HepG2 (cell line): ENCODE measurements around the gene CASKIN1. TPM values are rescaled to one million over a fixed set of nuclear protein-coding genes. Genes with fewer than 3 reads are reported as not detected.

Source experiments
- FOXP1 ChIP-seq, 2 experiments: fragments of 450-650 bp in 1 of 2; IDR thresholded peaks; 2 replicates each; pipeline ENCODE4 v1.6.1; 2017 to 2018; ENCODE audit warnings: antibody characterized with exemption in 1 of 2
- NR2F2 ChIP-seq: IDR thresholded peaks from 2 replicates; pipeline ENCODE4 v1.6.1; 2012; ENCODE audit warnings: low read depth, inconsistent platforms, borderline replicate concordance
- POLR2AphosphoS5 ChIP-seq: IDR thresholded peaks from 2 replicates; pipeline ENCODE4 v1.6.1; 2012; ENCODE audit warnings: low read depth, low read length
- YEATS2 ChIP-seq: sonication (generic); formaldehyde crosslinking; IDR thresholded peaks from 2 replicates; pipeline ENCODE4 v1.4.0; 2020; ENCODE audit warnings: missing genetic modification reagents, borderline replicate concordance
- ZC3H4 ChIP-seq: sonication (generic); formaldehyde crosslinking; IDR thresholded peaks from 2 replicates; pipeline ENCODE4 v1.4.0; 2020; ENCODE audit warnings: missing genetic modification reagents, borderline replicate concordance
- ZNF292 ChIP-seq: sonication (generic); formaldehyde crosslinking; IDR thresholded peaks from 2 replicates; pipeline ENCODE4 v1.8.1; 2022; ENCODE audit warnings: mild to moderate bottlenecking, low read depth, missing genetic modification reagents, borderline replicate concordance
- ZNF337 ChIP-seq: sonication (generic); formaldehyde crosslinking; IDR thresholded peaks from 2 replicates; pipeline ENCODE4 v1.5.1; 2020; ENCODE audit warnings: missing genetic modification reagents, low read depth, mild to moderate bottlenecking, borderline replicate concordance
- ZNF496 ChIP-seq: sonication (generic); formaldehyde crosslinking; IDR thresholded peaks from 2 replicates; pipeline ENCODE4 v1.8.1; 2023; ENCODE audit warnings: mild to moderate bottlenecking, moderate library complexity, missing genetic modification reagents; ENCODE audit not compliant: insufficient replicate concordance
- ZNF839 ChIP-seq: sonication (generic); formaldehyde crosslinking; IDR thresholded peaks from 2 replicates; pipeline ENCODE4 v1.4.0; 2020; ENCODE audit warnings: missing genetic modification reagents, mild to moderate bottlenecking, borderline replicate concordance
- polyA plus RNA-seq, 8 experiments: library from polyadenylated mRNA; depleted of rRNA in 3 of 8; stranded (reverse) in 7 of 8; unstranded in 1 of 8; fragments of >200 nt; fragmentation: Illumina TruSeq in 4 of 8; extraction: Trizol in 4 of 8; gene quantifications; 2 replicates each; pipeline versions ENCODE4 v1.2.1 to v1.2.3, GENCODE V29; 2011 to 2016; ENCODE audit warnings: low read depth in 4 of 8, missing spikeins in 1 of 8, mixed read lengths in 1 of 8; ENCODE audit not compliant: insufficient read depth in 1 of 8
- total RNA-seq, 5 experiments: library from RNA; depleted of rRNA; stranded (reverse); fragments of >200 nt; fragmentation: Illumina TruSeq; extraction: Trizol; gene quantifications; 2 replicates each; pipeline ENCODE4 v1.2.3, GENCODE V29; 2016; ENCODE audit warnings: low read depth in 1 of 5
- TF ChIP-seq, protein P1 (sequence below): sonication (generic); formaldehyde crosslinking; IDR thresholded peaks from 2 replicates; pipeline ENCODE4 v1.4.0; 2020; ENCODE audit warnings: missing genetic modification reagents
- TF ChIP-seq, protein P2 (sequence below): sonication (generic); formaldehyde crosslinking; IDR thresholded peaks from 2 replicates; pipeline ENCODE4 v1.5.0; 2020; ENCODE audit warnings: missing genetic modification reagents
- TF ChIP-seq, protein P3 (sequence below): sonication (generic); formaldehyde crosslinking; IDR thresholded peaks from 2 replicates; pipeline ENCODE4 v1.8.0; 2022; ENCODE audit warnings: low read depth, missing genetic modification reagents
- TF ChIP-seq, protein P4 (sequence below): sonication (generic); formaldehyde crosslinking; IDR thresholded peaks from 2 replicates; pipeline ENCODE4 v1.5.1; 2020; ENCODE audit warnings: missing genetic modification reagents, mild to moderate bottlenecking, borderline replicate concordance

The CASKIN1 gene
- total and polyA plus RNA-seq, 2 of the 13 experiments (the other 11 are each of a cell fraction or from before 2014, with no cell fraction given): 1.2 to 2.2 TPM

DNA sequence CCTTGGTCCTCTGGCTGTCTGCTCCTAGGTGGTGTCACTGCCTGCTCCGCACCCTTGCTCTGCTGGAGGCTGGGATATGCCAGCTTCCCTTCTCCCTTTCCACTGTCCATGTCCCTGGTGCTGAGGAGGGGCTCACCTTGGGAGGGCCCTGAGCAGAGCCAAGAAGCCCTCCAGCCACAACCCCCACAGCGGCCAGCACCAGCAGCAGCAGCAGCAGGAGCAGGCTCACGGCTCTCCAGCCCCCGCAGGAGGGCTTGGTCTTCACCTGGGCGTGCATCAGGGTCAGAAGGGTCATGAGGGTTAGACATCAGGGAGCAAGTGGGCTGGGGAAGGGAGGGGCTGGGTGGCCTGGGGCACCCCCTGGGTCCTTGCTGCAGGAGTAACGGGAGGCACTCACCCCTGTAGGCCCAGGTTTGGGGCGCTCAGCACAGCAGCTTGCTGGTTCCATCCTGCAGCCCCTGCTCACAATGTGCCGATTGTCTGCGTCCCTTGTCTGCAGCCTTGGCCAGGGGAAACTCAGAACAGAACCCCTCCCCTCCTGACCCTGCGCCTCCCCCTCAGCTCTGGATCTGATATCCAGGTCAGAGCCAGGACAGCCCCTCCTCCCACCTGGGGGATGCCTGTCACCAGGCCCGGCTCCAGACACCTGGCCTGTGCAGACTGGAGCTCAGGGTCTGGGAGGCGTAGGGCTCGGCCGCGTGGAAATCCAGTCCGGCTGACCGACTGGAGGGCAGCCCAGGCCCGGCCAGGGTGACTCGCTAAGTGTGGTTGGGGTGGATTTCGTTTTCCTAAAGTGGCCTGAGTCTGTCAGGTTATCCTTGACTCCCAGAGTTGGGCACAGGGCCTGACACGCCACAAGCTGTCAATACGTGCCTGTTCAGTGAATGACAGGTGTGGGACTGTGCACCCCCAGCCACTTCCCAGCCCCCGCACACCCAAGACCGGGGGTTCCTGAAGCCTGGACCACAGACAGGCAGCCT lies 14.3 kb upstream of the CASKIN1 start, which contains the start of gene BRICD5 (continued):
- TF ChIP-seq, protein P1, sequence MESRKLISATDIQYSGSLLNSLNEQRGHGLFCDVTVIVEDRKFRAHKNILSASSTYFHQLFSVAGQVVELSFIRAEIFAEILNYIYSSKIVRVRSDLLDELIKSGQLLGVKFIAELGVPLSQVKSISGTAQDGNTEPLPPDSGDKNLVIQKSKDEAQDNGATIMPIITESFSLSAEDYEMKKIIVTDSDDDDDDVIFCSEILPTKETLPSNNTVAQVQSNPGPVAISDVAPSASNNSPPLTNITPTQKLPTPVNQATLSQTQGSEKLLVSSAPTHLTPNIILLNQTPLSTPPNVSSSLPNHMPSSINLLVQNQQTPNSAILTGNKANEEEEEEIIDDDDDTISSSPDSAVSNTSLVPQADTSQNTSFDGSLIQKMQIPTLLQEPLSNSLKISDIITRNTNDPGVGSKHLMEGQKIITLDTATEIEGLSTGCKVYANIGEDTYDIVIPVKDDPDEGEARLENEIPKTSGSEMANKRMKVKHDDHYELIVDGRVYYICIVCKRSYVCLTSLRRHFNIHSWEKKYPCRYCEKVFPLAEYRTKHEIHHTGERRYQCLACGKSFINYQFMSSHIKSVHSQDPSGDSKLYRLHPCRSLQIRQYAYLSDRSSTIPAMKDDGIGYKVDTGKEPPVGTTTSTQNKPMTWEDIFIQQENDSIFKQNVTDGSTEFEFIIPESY (CRISPR knock-in tag): no peak
- TF ChIP-seq, protein P2, sequence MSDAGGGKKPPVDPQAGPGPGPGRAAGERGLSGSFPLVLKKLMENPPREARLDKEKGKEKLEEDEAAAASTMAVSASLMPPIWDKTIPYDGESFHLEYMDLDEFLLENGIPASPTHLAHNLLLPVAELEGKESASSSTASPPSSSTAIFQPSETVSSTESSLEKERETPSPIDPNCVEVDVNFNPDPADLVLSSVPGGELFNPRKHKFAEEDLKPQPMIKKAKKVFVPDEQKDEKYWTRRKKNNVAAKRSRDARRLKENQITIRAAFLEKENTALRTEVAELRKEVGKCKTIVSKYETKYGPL (CRISPR knock-in tag): no peak
- TF ChIP-seq NR2F2 (peak; percentile 11; the same call in 1 of the 2 replicates), ZNF292 (peak; percentile 22; the same call in 1 of the 2 replicates), ZNF337 (no peak), POLR2AphosphoS5 (peak; percentile 36; the same call in 1 of the 2 replicates), YEATS2 (CRISPR knock-in tag) (no peak), FOXP1 (IDR thresholded peaks at IDR 0.05) (no peak), FOXP1 (CRISPR knock-in tag; IDR thresholded peaks at IDR 0.05) (no peak), ZNF839 (no peak), ZC3H4 (CRISPR knock-in tag) (no peak), ZNF496 (CRISPR knock-in tag) (no peak)
- TF ChIP-seq, protein P3, sequence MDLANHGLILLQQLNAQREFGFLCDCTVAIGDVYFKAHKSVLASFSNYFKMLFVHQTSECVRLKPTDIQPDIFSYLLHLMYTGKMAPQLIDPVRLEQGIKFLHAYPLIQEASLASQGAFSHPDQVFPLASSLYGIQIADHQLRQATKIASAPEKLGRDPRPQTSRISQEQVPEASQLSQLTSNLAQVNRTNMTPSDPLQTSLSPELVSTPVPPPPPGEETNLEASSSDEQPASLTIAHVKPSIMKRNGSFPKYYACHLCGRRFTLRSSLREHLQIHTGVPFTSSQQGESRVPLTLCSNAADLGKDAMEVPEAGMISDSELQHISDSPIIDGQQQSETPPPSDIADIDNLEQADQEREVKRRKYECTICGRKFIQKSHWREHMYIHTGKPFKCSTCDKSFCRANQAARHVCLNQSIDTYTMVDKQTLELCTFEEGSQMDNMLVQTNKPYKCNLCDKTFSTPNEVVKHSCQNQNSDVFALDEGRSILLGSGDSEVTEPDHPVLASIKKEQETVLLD (CRISPR knock-in tag): 0 out of 2 replicates have a peak, but pooled peaks have one; percentile 41
- TF ChIP-seq, protein P4, sequence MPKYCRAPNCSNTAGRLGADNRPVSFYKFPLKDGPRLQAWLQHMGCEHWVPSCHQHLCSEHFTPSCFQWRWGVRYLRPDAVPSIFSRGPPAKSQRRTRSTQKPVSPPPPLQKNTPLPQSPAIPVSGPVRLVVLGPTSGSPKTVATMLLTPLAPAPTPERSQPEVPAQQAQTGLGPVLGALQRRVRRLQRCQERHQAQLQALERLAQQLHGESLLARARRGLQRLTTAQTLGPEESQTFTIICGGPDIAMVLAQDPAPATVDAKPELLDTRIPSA (CRISPR knock-in tag): no peak
